Activated CD4-positive, alpha-beta memory T cell treated with anti-CD3 and anti-CD28 coated beads, Interleukin-2, amount 10 ng/mL, durations not matched to agents 7 days and 5 days (primary cell): Measurements from ENCODE around the gene SHISAL2B. TPM values are rescaled to one million over a fixed set of nuclear protein-coding genes. Genes with fewer than 3 reads are reported as not detected.
"Not testable (repeated sequence)": the region's sequence is repeated elsewhere in the genome, so short reads cannot be mapped to it uniquely, and the experiment has no call there.

Experiments
- CTCF ChIA-PET: fragments of 350-600 bp; sonication (Branson Sonifier 250); formaldehyde crosslinking; loops from one replicate; lab custom pipeline; 2021; ENCODE audit warnings: antibody characterized with exemption, inconsistent platforms; lab: Charles Lee
- POLR2A ChIA-PET: fragments of 350-600 bp; sonication (Branson Sonifier 250); formaldehyde crosslinking; loops from one replicate; lab custom pipeline; 2021; ENCODE audit warnings: antibody characterized with exemption; lab: Charles Lee
- DNase-seq: peaks from one replicate; pipeline ENCODE4 v3.0.0-alpha.2; 2020
- H3K27ac Mint-ChIP-seq: one replicate; pipeline ENCODE4 v1.8.0; 2021; ENCODE audit warnings: mild to moderate bottlenecking, mixed read lengths
- H3K27me3 Mint-ChIP-seq: one replicate; pipeline ENCODE4 v1.8.0; 2021; ENCODE audit warnings: mixed read lengths
- H3K36me3 Mint-ChIP-seq: one replicate; pipeline ENCODE4 v1.8.0; 2021; ENCODE audit warnings: low read depth, mixed read lengths
- H3K4me1 Mint-ChIP-seq: one replicate; pipeline ENCODE4 v1.8.0; 2021; ENCODE audit warnings: mixed read lengths
- H3K4me3 Mint-ChIP-seq: one replicate; pipeline ENCODE4 v1.8.0; 2021; ENCODE audit warnings: mild to moderate bottlenecking, mixed read lengths
- H3K9me3 Mint-ChIP-seq: one replicate; pipeline ENCODE4 v1.8.0; 2021; ENCODE audit warnings: mixed read lengths
- total RNA-seq, 2 experiments: library from RNA; stranded (reverse); gene quantifications; one replicate each; pipeline ENCODE4 v1.2.3, GENCODE V29; 2021

Gene SHISAL2B
- total RNA-seq: not detected

- POLR2A ChIA-PET: no interaction called here
- CTCF ChIA-PET: no interaction called here
- H3K4me3 Mint-ChIP-seq: no peak within 1 kb of the TSS
- peaks cover 51% of the 10 kb centered on the region for H3K27me3 Mint-ChIP-seq
- no peak for DNase-seq
- H3K4me1 Mint-ChIP-seq: peaks cover 5% of the 10 kb centered on the region
- no peaks in the 10 kb centered on the region for H3K36me3 Mint-ChIP-seq
- no peaks in the 10 kb centered on the region for H3K9me3 Mint-ChIP-seq
- H3K27ac Mint-ChIP-seq: no peak within 1 kb of the TSS
These were observed at the start of gene SHISAL2B for GRCh38 chr5:64690417-64691151. Gene SHISAL2B (plus strand): TSS chr5:64690503. CDS start chr5:64690624, 121 bp downstream.

DNA sequence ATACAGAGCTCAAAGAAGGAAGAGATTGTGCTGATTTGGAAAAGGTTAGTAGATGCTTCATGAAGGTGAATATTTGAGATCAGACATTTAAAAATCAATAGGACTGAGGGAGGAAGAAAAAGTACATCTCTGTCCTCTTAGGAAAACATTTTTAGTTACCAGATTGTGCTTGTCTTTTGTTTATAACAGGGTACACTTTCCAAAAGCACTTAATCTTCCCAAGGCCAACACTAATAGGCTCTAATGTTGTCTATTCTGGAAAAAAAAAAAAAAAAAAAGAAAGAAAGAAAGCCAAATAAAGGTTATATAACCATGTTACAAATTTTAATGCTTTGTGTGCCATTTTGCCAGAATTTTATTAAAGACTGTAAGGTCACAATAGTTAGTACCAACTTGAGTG, 45.5 kb upstream of the SHISAL2B start:
- no peaks in the 10 kb centered on the region for H3K4me1 Mint-ChIP-seq
- DNase-seq: no peak
- peaks cover 5% of the 10 kb centered on the region for H3K27me3 Mint-ChIP-seq
- H3K4me3 Mint-ChIP-seq: no peak overlapping the region
- H3K9me3 Mint-ChIP-seq: no peaks in the 10 kb centered on the region
- ChIA-PET POLR2A (no interaction called here), CTCF (no interaction called here)
- H3K27ac Mint-ChIP-seq: no peak overlapping the region
- H3K36me3 Mint-ChIP-seq: no peaks in the 10 kb centered on the region

DNA sequence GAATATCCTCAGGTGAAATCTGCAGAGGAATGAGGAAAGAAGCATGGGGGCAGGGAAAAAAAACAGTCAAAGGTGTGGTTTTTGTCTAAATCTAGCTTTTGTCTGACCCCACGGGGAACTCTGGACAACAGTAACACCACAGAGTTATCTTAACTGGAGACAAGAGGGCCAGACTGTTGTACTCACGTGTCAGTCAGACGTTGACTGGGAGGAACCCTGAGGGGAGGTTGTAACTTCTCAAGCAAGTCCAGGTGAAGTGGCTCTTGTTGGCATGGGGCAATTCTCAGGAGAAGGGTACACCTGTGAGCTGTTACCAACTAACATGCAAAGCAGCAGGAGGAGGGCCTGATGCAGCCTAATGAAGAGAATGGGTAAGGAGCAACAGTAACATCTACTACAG, 44.1 kb upstream of the SHISAL2B start:
- Mint-ChIP-seq H3K36me3 (no peaks in the 10 kb centered on the region), H3K4me3 (no peak overlapping the region), H3K4me1 (no peaks in the 10 kb centered on the region), H3K27me3 (peaks cover 4% of the 10 kb centered on the region), H3K9me3 (no peaks in the 10 kb centered on the region), H3K27ac (no peak overlapping the region)
- POLR2A ChIA-PET: no interaction called here
- CTCF ChIA-PET: no interaction called here
- DNase-seq: no peak

GRCh38 chr5:64649512-64649911, 40.8 kb upstream of the SHISAL2B start:
- Mint-ChIP-seq H3K4me1 (no peaks in the 10 kb centered on the region), H3K9me3 (no peaks in the 10 kb centered on the region), H3K4me3 (no peak overlapping the region), H3K36me3 (no peaks in the 10 kb centered on the region), H3K27ac (no peak overlapping the region), H3K27me3 (peaks cover 6% of the 10 kb centered on the region)
- ChIA-PET POLR2A (no interaction called here), CTCF (no interaction called here)
- no peak for DNase-seq

- no peak overlapping the region for H3K27ac Mint-ChIP-seq
- H3K27me3 Mint-ChIP-seq: peaks cover 3% of the 10 kb centered on the region
- ChIA-PET POLR2A (no interaction called here), CTCF (no interaction called here)
- no peaks in the 10 kb centered on the region for H3K36me3 Mint-ChIP-seq
- DNase-seq: no peak
- no peak overlapping the region for H3K4me3 Mint-ChIP-seq
- no peaks in the 10 kb centered on the region for H3K4me1 Mint-ChIP-seq
- H3K9me3 Mint-ChIP-seq: no peaks in the 10 kb centered on the region
These were observed 36.3 kb upstream of the SHISAL2B start for GRCh38 chr5:64653766-64654560.

DNA sequence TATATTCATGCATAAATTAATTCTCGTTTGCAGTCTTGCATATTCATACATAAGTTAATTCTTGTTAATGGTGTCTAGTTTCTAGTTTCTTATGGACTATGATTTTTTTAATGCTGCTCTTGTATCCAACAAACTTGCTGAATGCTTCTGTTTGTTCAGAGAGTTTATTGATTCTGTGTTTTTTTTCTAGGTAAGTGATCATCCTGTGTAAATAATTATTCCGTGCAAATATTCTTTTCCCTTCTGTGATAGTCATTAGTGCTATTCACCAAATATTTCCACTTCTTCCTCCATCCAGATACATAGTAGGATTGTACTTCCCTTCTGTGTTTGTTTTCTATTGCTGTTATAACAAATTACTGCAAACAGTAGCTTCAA, 35.8 kb upstream of the SHISAL2B start:
- no peak overlapping the region for H3K4me3 Mint-ChIP-seq
- no peaks in the 10 kb centered on the region for H3K4me1 Mint-ChIP-seq
- no peaks in the 10 kb centered on the region for H3K9me3 Mint-ChIP-seq
- ChIA-PET POLR2A (no interaction called here), CTCF (no interaction called here)
- no peak for DNase-seq
- peaks cover 3% of the 10 kb centered on the region for H3K27me3 Mint-ChIP-seq
- H3K27ac Mint-ChIP-seq: no peak overlapping the region
- no peaks in the 10 kb centered on the region for H3K36me3 Mint-ChIP-seq

DNA sequence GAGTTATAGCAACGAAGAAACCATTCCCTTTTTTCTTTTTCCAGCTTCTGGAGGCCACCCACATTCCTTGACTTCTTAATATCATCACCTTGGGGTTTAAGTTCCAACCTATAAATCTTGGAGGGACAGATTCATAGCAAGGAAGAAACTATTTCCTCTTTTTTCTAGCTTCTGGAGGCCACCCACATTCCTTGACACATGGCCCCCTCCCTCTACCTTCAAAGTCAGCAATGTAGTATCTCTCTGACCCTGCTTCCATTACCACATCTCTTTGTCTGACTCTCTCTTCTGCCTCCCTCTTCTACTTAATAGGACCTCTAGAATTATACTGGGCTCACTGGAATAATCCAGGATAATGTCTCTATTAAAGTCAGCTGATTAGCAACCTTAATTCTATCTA, 34.7 kb upstream of the SHISAL2B start:
- H3K27ac Mint-ChIP-seq: no peak overlapping the region
- no peak overlapping the region for H3K4me3 Mint-ChIP-seq
- no peaks in the 10 kb centered on the region for H3K36me3 Mint-ChIP-seq
- POLR2A ChIA-PET: no interaction called here
- no peaks in the 10 kb centered on the region for H3K4me1 Mint-ChIP-seq
- peaks cover 5% of the 10 kb centered on the region for H3K27me3 Mint-ChIP-seq
- H3K9me3 Mint-ChIP-seq: no peaks in the 10 kb centered on the region
- DNase-seq: no peak
- CTCF ChIA-PET: no interaction called here

- Mint-ChIP-seq H3K4me1 (no peaks in the 10 kb centered on the region), H3K27ac (no peak overlapping the region), H3K9me3 (no peaks in the 10 kb centered on the region), H3K4me3 (no peak overlapping the region), H3K27me3 (peaks cover 3% of the 10 kb centered on the region), H3K36me3 (no peaks in the 10 kb centered on the region)
- DNase-seq: no peak
- POLR2A ChIA-PET: no interaction called here
- CTCF ChIA-PET: interaction anchor here (1.2 kb wide), 1 partner anchor 24 kb away, joined by 3 read pairs; no protein-coding TSS in a partner anchor
These were observed 31.0 kb upstream of the SHISAL2B start for GRCh38 chr5:64659289-64659688.

DNA sequence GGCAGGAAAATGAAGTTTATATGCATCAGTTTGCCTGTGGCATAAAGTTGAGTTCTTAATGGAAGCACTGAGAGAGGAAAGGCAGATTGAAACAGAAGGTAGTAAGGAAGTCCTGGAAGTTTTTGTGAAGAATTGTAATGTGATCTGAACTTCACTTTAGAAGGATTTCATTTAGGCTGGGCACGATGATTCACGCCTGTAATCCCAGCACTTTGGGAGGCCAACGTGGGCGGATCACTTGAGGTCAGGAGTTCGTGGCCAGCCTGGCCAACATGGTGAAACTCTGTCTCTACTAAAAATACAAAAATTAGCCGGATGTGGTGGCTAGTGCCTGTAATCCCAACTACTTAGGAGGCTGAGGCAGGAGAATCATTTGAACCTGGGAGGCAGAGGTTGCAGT, 27.1 kb upstream of the SHISAL2B start:
- POLR2A ChIA-PET, H3K4me3 Mint-ChIP-seq, H3K4me1 Mint-ChIP-seq, H3K27me3 Mint-ChIP-seq, H3K27ac Mint-ChIP-seq, DNase-seq, CTCF ChIA-PET, H3K36me3 Mint-ChIP-seq, H3K9me3 Mint-ChIP-seq: not testable (repeated sequence)

DNA sequence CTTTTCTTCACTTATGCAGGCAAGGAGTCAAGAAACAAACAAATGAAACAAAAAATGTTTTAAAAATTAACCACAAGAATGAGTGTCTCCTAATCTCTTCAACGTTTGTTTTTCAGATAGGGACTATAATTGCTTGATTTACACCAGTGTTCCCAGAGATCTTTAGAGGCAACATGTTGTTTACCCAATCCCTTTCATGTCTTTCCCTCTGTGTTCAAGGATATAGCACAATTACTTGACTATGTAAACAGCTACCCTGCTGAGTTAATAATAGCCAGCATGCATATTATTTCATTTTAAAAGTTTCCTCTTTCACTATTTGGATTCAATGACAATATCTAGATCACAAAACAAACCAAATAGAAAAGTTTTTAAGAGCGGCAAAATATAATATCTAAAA, 25.1 kb upstream of the SHISAL2B start:
- no peak overlapping the region for H3K27ac Mint-ChIP-seq
- CTCF ChIA-PET: no interaction called here
- H3K4me3 Mint-ChIP-seq: no peak overlapping the region
- H3K4me1 Mint-ChIP-seq: no peaks in the 10 kb centered on the region
- POLR2A ChIA-PET: no interaction called here
- no peak for DNase-seq
- H3K36me3 Mint-ChIP-seq: no peaks in the 10 kb centered on the region
- H3K27me3 Mint-ChIP-seq: peaks cover 10% of the 10 kb centered on the region
- H3K9me3 Mint-ChIP-seq: no peaks in the 10 kb centered on the region

DNA sequence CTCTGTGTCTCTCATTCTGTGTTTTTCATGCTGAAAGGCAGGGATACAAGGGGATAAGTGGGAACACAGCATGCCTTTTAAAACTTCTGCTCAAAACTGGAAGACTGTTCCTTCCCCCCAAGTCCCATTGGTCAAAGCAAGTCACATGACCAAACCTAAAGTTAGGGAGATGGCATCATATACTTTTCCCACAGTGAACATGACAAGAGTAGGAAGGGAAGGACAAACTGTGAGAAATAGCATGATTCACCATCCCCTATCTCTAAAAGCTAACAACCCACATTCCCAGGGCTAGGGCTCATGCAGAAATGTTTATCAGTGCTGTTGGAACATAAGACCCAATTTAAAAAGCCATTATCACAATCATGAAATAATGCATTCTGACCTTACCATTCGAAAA, 24.2 kb upstream of the SHISAL2B start:
- CTCF ChIA-PET: no interaction called here
- H3K36me3 Mint-ChIP-seq: no peaks in the 10 kb centered on the region
- H3K9me3 Mint-ChIP-seq: no peaks in the 10 kb centered on the region
- POLR2A ChIA-PET: no interaction called here
- no peaks in the 10 kb centered on the region for H3K4me1 Mint-ChIP-seq
- H3K27me3 Mint-ChIP-seq: peaks cover 10% of the 10 kb centered on the region
- H3K4me3 Mint-ChIP-seq: no peak overlapping the region
- DNase-seq: no peak
- no peak overlapping the region for H3K27ac Mint-ChIP-seq

- POLR2A ChIA-PET: no interaction called here
- Mint-ChIP-seq H3K4me3 (no peak overlapping the region), H3K27ac (no peak overlapping the region), H3K27me3 (peaks cover 10% of the 10 kb centered on the region), H3K4me1 (no peaks in the 10 kb centered on the region), H3K36me3 (no peaks in the 10 kb centered on the region), H3K9me3 (no peaks in the 10 kb centered on the region)
- CTCF ChIA-PET: no interaction called here
- no peak for DNase-seq
These were observed 23.2 kb upstream of the SHISAL2B start for GRCh38 chr5:64667068-64667467.

GRCh38 chr5:64670277-64670676, 20.0 kb upstream of the SHISAL2B start:
- H3K27ac Mint-ChIP-seq: no peak overlapping the region
- H3K9me3 Mint-ChIP-seq: no peaks in the 10 kb centered on the region
- POLR2A ChIA-PET: no interaction called here
- DNase-seq: no peak
- CTCF ChIA-PET: no interaction called here
- H3K4me1 Mint-ChIP-seq: no peaks in the 10 kb centered on the region
- no peak overlapping the region for H3K4me3 Mint-ChIP-seq
- peaks cover 8% of the 10 kb centered on the region for H3K27me3 Mint-ChIP-seq
- H3K36me3 Mint-ChIP-seq: no peaks in the 10 kb centered on the region

DNA sequence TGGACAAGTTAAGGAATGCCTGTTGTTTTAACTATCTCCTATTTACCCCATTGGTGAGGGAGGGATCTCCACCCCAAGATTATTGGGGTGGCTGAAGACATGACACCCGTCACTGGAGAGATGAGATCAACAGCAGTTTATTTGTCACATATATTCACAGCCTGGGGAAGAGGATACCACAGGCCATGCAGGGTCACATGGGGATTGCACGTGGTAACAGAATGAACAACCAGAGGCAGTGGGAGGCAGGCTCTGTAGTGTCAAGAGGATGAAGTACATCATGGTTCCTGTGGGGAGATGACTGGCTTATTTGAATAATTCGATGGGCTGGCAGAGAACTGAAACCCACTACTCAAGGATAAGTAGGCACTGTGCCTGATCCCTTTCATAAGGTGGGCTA, 18.6 kb upstream of the SHISAL2B start:
- DNase-seq: no peak
- Mint-ChIP-seq H3K4me1 (no peaks in the 10 kb centered on the region), H3K9me3 (no peaks in the 10 kb centered on the region), H3K36me3 (no peaks in the 10 kb centered on the region), H3K4me3 (no peak overlapping the region), H3K27ac (no peak overlapping the region), H3K27me3 (peaks cover 4% of the 10 kb centered on the region)
- CTCF ChIA-PET: no interaction called here
- POLR2A ChIA-PET: interaction anchor here (1.0 kb wide), 1 partner anchor 883 kb away, joined by 3 read pairs; no protein-coding TSS in a partner anchor
